GM23338 (cell line): Measurements from ENCODE around the gene MCM7. TPM values are rescaled to one million over a fixed set of nuclear protein-coding genes. Genes with fewer than 3 reads are reported as not detected.

ENCODE experiments used
- ATAC-seq: fragments of 200-7000 bp; cut with Tn5 transposase; 3 replicates; pipeline ENCODE4 v1.9.1; 2020
- DNase-seq: peaks from one replicate; pipeline ENCODE4 v3.0.0-alpha.2; 2015; ENCODE audit warnings: low spot score
- H2AFZ ChIP-seq: fragments of 200-600 bp; sonication (generic); 2 replicates; pipeline ENCODE4 v1.8.0; 2016; ENCODE audit warnings: antibody characterized with exemption, mild to moderate bottlenecking, moderate library complexity
- H3F3A ChIP-seq: fragments of 200-600 bp; sonication (generic); replicated peaks from 2 replicates; pipeline ENCODE4 v1.8.0; 2017; ENCODE audit warnings: antibody characterized with exemption, mixed run types, low read depth
- H3K27ac ChIP-seq: fragments of 200-600 bp; sonication (generic); 2 replicates; pipeline ENCODE4 v1.6.1; 2016; ENCODE audit warnings: low read depth
- H3K27me3 ChIP-seq: fragments of 200-600 bp; sonication (generic); 2 replicates; pipeline ENCODE4 v1.8.0; 2016; ENCODE audit warnings: mild to moderate bottlenecking, mixed run types, moderate library complexity; ENCODE audit not compliant: insufficient read depth
- H3K36me3 ChIP-seq: fragments of 200-600 bp; sonication (generic); 2 replicates; pipeline ENCODE4 v1.8.0; 2016; ENCODE audit warnings: mild to moderate bottlenecking; ENCODE audit not compliant: insufficient read depth
- H3K4me1 ChIP-seq: fragments of 200-600 bp; sonication (generic); 2 replicates; pipeline ENCODE4 v1.8.0; 2016; ENCODE audit warnings: mild to moderate bottlenecking, moderate library complexity; ENCODE audit not compliant: insufficient read depth
- H3K4me2 ChIP-seq: fragments of 200-600 bp; sonication (generic); 2 replicates; pipeline ENCODE4 v1.7.1; 2017; ENCODE audit warnings: mixed run types
- H3K4me3 ChIP-seq: fragments of 200-600 bp; sonication (generic); 2 replicates; pipeline ENCODE4 v1.6.1; 2016; ENCODE audit warnings: mixed run types
- H3K79me2 ChIP-seq: fragments of 200-600 bp; sonication (generic); replicated peaks from 2 replicates; pipeline ENCODE4 v1.8.0; 2017; ENCODE audit warnings: mild to moderate bottlenecking; ENCODE audit not compliant: insufficient read depth
- H3K9me2 ChIP-seq: fragments of 200-600 bp; sonication (generic); 2 replicates; pipeline ENCODE4 v1.8.0; 2017; ENCODE audit not compliant: insufficient read depth
- H4K20me1 ChIP-seq: fragments of 200-600 bp; sonication (generic); replicated peaks from 2 replicates; pipeline ENCODE4 v1.8.0; 2017; ENCODE audit warnings: mild to moderate bottlenecking; ENCODE audit not compliant: insufficient read depth
- H3K27ac Mint-ChIP-seq: 2 replicates; pipeline ENCODE4 v1.8.0; 2020; ENCODE audit warnings: inconsistent platforms, mild to moderate bottlenecking, moderate library complexity, mixed read lengths
- H3K27me3 Mint-ChIP-seq: 3 replicates; pipeline ENCODE4 v1.8.0; 2022; ENCODE audit warnings: low read depth, mild to moderate bottlenecking, moderate library complexity, mixed read lengths, inconsistent platforms; ENCODE audit not compliant: insufficient read depth, poor library complexity
- H3K36me3 Mint-ChIP-seq: 3 replicates; pipeline ENCODE4 v1.8.0; 2021; ENCODE audit warnings: low read depth, mild to moderate bottlenecking, inconsistent platforms, moderate library complexity, mixed read lengths
- H3K4me1 Mint-ChIP-seq: 3 replicates; pipeline ENCODE4 v1.8.0; 2020; ENCODE audit warnings: mild to moderate bottlenecking, inconsistent platforms, mixed read lengths
- H3K4me3 Mint-ChIP-seq: 3 replicates; pipeline ENCODE4 v1.8.0; 2021; ENCODE audit warnings: moderate library complexity, mild to moderate bottlenecking, inconsistent platforms, mixed read lengths
- H3K9me3 Mint-ChIP-seq: 3 replicates; pipeline ENCODE4 v1.8.0; 2020; ENCODE audit warnings: moderate library complexity, mild to moderate bottlenecking, inconsistent platforms, mixed read lengths
- CREB1 ChIP-seq: fragments of 250-450 bp; sonication (Bioruptor Pico); IDR thresholded peaks from 2 replicates; pipeline ENCODE4 v1.5.0; 2020; ENCODE audit warnings: low read depth, mild to moderate bottlenecking, moderate library complexity
- CTCF ChIP-seq, 2 experiments: fragments of 200-600 bp in 1 of 2; sonication (generic) in 1 of 2; conservative IDR thresholded peaks; 2 replicates each; pipeline versions ENCODE4 v1.5.1 to v1.6.1; 2016 to 2017; ENCODE audit warnings: antibody characterized with exemption in 2 of 2, low read depth in 2 of 2, mild to moderate bottlenecking in 2 of 2, moderate library complexity in 1 of 2
- EZH2 ChIP-seq: fragments of 200-600 bp; sonication (generic); IDR thresholded peaks from one replicate; pipeline ENCODE4 v1.8.0; 2017; ENCODE audit warnings: antibody characterized with exemption, mild to moderate bottlenecking, low read depth; ENCODE audit not compliant: unreplicated experiment
- JUNB ChIP-seq: IDR thresholded peaks from one replicate; pipeline ENCODE4 v1.6.1; 2016; ENCODE audit warnings: antibody characterized with exemption; ENCODE audit not compliant: unreplicated experiment
- NANOG ChIP-seq: IDR thresholded peaks from 2 replicates; pipeline ENCODE4 v1.6.1; 2016; ENCODE audit warnings: antibody characterized with exemption, borderline replicate concordance
- POLR2AphosphoS5 ChIP-seq: IDR thresholded peaks from 2 replicates; pipeline ENCODE4 v1.6.1; 2016; ENCODE audit warnings: antibody characterized with exemption, low read depth
- REST ChIP-seq: IDR thresholded peaks from one replicate; pipeline ENCODE4 v1.6.1; 2018; ENCODE audit warnings: antibody characterized with exemption; ENCODE audit not compliant: unreplicated experiment
- STAT1 ChIP-seq: IDR thresholded peaks from one replicate; pipeline ENCODE4 v1.6.1; 2016; ENCODE audit warnings: antibody characterized with exemption; ENCODE audit not compliant: unreplicated experiment
- ZNF114 ChIP-seq: fragments of 250-450 bp; sonication (Bioruptor Pico); IDR thresholded peaks from 2 replicates; pipeline ENCODE4 v1.5.0; 2020; ENCODE audit warnings: mild to moderate bottlenecking, moderate library complexity
- ZNF331 ChIP-seq: fragments of 250-450 bp; sonication (Bioruptor Pico); IDR thresholded peaks from 2 replicates; pipeline ENCODE4 v1.5.0; 2020; ENCODE audit warnings: low read depth, mild to moderate bottlenecking, moderate library complexity
- ZNF462 ChIP-seq: fragments of 250-450 bp; sonication (Bioruptor Pico); IDR thresholded peaks from 2 replicates; pipeline ENCODE4 v1.5.0; 2020; ENCODE audit warnings: mild to moderate bottlenecking, moderate library complexity
- polyA plus RNA-seq: library from polyadenylated mRNA; unstranded; fragments of >200 nt; fragmentation: Nextera tagmentation; extraction: Ambion mirVana; gene quantifications from 2 replicates; pipeline ENCODE4 v1.2.1, GENCODE V29; 2016
- total RNA-seq: library from RNA; depleted of rRNA; stranded (reverse); fragments of >200 nt; shearing (Covaris generic); gene quantifications from 2 replicates; pipeline ENCODE4 v1.2.3, GENCODE V29; 2014

The MCM7 gene
- total and polyA plus RNA-seq, 2 experiments from 2014 or later = 140 to 285 TPM

- no peaks in the 10 kb centered on the region for H3K36me3 Mint-ChIP-seq
Observed at GRCh38 chr7:100132126-100132525, 30.9 kb upstream of the MCM7 start.

More at GRCh38 chr7:100132126-100132525, 30.9 kb upstream of the MCM7 start:
- no peak overlapping the region for H3K27ac ChIP-seq
- no peaks in the 10 kb centered on the region for H3K36me3 ChIP-seq
- H3F3A ChIP-seq = 0 out of 2 replicates have a peak, but pooled peaks cover 3% of the 10 kb centered on the region
- no peaks in the 10 kb centered on the region for H3K79me2 ChIP-seq
- ATAC-seq (no peak), DNase-seq (no peak)
- Mint-ChIP-seq H3K27ac (no peak overlapping the region), H3K27me3 (peaks cover 13% of the 10 kb centered on the region), H3K4me1 (peaks cover 11% of the 10 kb centered on the region), H3K9me3 (no peaks in the 10 kb centered on the region), H3K4me3 (no peak overlapping the region)
- no peak overlapping the region for H3K4me2 ChIP-seq
- no peaks in the 10 kb centered on the region for H3K9me2 ChIP-seq
- H3K4me3 ChIP-seq = no peak overlapping the region
- peaks cover 21% of the 10 kb centered on the region for H3K27me3 ChIP-seq
- TF ChIP-seq ZNF114 (CRISPR knock-in tag) (no peak), REST (no peak), CTCF (conservative IDR thresholded peaks at IDR 0.05; ENCODE audit: low read depth in 2 of 2) (no peak), POLR2AphosphoS5 (no peak), ZNF462 (no peak), JUNB (no peak), CREB1 (CRISPR knock-in tag) (no peak), EZH2 (no peak), STAT1 (no peak), ZNF331 (CRISPR knock-in tag) (no peak), NANOG (no peak)
- no peaks in the 10 kb centered on the region for H4K20me1 ChIP-seq
- H2AFZ ChIP-seq = no peak overlapping the region
- peaks cover 4% of the 10 kb centered on the region; the same call in 1 of the 2 replicates for H3K4me1 ChIP-seq
